Lower lobe of right lung (tissue), 2 donors: ENCODE results near the gene MPRIP. TPM values are rescaled to one million over a fixed set of nuclear protein-coding genes. Genes with fewer than 3 reads are reported as not detected.

Experiments used
- ATAC-seq, 2 donors: fragments of 200-7000 bp; cut with Tn5 transposase; one replicate each; pipeline ENCODE4 v1.9.1; 2020 to 2022; ENCODE audit warnings: mild to moderate bottlenecking in 2 of 2, moderate library complexity in 2 of 2
- DNase-seq: peaks from one replicate; pipeline ENCODE4 v3.0.0-alpha.2; 2020
- H3K27ac ChIP-seq: fragments of 200-600 bp; one replicate; pipeline ENCODE4 v1.8.0; 2022
- H3K27me3 ChIP-seq: fragments of 200-600 bp; one replicate; pipeline ENCODE4 v1.8.0; 2022; ENCODE audit warnings: low read depth
- H3K36me3 ChIP-seq: fragments of 200-600 bp; one replicate; pipeline ENCODE4 v1.8.0; 2022; ENCODE audit warnings: mild to moderate bottlenecking
- H3K4me1 ChIP-seq: fragments of 200-600 bp; one replicate; pipeline ENCODE4 v1.8.0; 2022
- H3K4me3 ChIP-seq: fragments of 200-600 bp; one replicate; pipeline ENCODE4 v1.8.0; 2022; ENCODE audit warnings: mild to moderate bottlenecking
- H3K9me3 ChIP-seq: fragments of 200-600 bp; one replicate; pipeline ENCODE4 v1.8.0; 2022
- CTCF ChIP-seq: fragments of 200-600 bp; IDR thresholded peaks from one replicate; pipeline ENCODE4 v1.8.0; 2022; ENCODE audit warnings: antibody characterized with exemption, mild to moderate bottlenecking
- intact Hi-C: fragments of 100-400 bp; cut with DNase I; formaldehyde crosslinking; loops from one replicate; pipeline ENCODE4 v1.11.0; 2022
- total RNA-seq: library from RNA; stranded (reverse); fragmentation: NEBNext Ultra II Directional; extraction: Animal tissue kit (Norgen Biotek cat#: 25700); gene quantifications from one replicate; pipeline ENCODE4 v1.2.1, GENCODE V29; 2021
- donor health status: DM: no; HTN: yes; CAD: no; lungs with severe emphysema.

The MPRIP gene
- total RNA-seq, 1 donor from 2014 or later, result 232 TPM

- no peak overlapping the region for H3K27ac ChIP-seq
- intact Hi-C loops, result no loop called here
- H3K27me3 ChIP-seq, result no peaks in the 10 kb centered on the region
- peak; percentile 3 for DNase-seq
- H3K4me1 ChIP-seq, result peaks cover 92% of the 10 kb centered on the region
- no peaks in the 10 kb centered on the region for H3K9me3 ChIP-seq
- ATAC-seq, result no peak
- H3K36me3 ChIP-seq, result peaks cover 39% of the 10 kb centered on the region
- H3K4me3 ChIP-seq, result no peak overlapping the region
- no peak for TF ChIP-seq CTCF
These were observed 34.8 kb downstream of the MPRIP start for GRCh38 chr17:17077101-17077500.

DNA sequence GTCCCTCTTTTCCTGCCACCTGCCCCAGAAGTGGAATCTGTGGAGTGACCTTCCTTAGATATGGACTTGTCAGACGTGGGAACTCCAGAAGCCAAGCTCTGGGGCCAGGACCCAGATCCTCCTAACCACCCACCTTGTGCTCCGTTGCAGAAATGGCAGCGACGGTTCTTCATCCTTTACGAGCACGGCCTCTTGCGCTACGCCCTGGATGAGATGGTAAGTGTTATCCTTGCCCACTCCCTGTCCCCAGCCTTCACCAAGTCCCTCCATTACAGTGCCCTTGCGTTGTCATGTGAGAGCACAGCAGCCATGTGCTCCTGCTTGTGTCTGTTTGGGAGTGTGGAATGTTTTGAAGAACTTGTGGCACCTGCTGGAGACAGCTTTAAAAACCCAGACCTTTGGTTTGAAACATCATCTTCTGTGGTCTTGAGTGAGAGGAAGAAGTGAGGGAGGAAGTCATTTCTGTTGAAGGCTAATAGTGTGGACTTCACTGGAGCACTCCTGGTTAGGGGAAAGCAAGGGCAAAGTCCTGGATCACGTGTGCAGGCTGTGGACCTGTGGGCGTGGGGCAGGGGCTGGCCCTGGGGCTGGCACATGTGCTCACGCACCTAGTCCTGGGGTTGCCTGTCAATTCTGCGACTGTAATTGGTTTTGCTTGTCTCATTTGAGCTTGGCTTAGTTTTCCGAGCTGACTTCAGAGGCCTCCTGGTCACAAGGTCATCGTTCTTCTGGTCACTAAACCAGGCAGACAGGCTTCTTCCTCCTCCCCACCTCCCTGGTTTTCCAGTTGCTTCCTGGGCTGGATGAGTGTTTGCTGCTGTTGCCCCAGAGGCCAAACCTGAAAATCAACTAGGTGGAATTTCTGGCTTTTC is 35.8 kb downstream of the MPRIP start:
- Histone ChIP-seq H3K4me3 (no peak overlapping the region), H3K36me3 (peaks cover 38% of the 10 kb centered on the region), H3K27ac (peak overlapping the region; percentile 20), H3K27me3 (no peaks in the 10 kb centered on the region), H3K9me3 (no peaks in the 10 kb centered on the region), H3K4me1 (peaks cover 86% of the 10 kb centered on the region)
- no peak for TF ChIP-seq CTCF
- DNase-seq (peak; percentile 38), ATAC-seq (peak; percentile 24 to 51)
- intact Hi-C loops, result no loop called here

DNA sequence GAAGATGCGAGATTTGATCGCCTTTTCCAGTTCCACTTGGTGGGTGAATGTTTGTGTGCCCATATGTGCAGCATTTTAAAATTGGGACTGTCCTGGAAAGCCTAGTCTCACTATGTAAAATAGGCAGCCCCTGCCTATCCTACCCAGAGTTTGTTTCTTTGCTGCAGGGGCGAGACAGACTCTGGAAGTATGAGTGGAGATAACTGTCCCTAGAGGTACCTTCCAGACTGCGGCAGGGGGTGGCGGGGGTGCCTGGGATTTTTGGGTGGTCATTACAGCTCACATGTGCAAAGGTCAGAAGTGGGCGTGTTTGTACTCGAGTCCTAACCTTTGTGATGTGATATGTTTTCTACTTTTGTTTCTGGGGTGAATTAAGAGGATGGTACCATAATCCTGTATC is 36.6 kb downstream of the MPRIP start:
- peaks cover 39% of the 10 kb centered on the region for H3K36me3 ChIP-seq
- ATAC-seq, result no peak
- H3K4me1 ChIP-seq, result peaks cover 78% of the 10 kb centered on the region
- peak overlapping the region; percentile 20 for H3K27ac ChIP-seq
- no peak overlapping the region for H3K4me3 ChIP-seq
- H3K9me3 ChIP-seq, result no peaks in the 10 kb centered on the region
- no peak for DNase-seq
- intact Hi-C loops, result no loop called here
- H3K27me3 ChIP-seq, result no peaks in the 10 kb centered on the region
- TF ChIP-seq CTCF, result no peak

- TF ChIP-seq CTCF, result no peak
- Histone ChIP-seq H3K36me3 (peaks cover 44% of the 10 kb centered on the region), H3K27ac (peak overlapping the region; percentile 14), H3K27me3 (no peaks in the 10 kb centered on the region), H3K4me1 (peaks cover 73% of the 10 kb centered on the region), H3K9me3 (no peaks in the 10 kb centered on the region), H3K4me3 (no peak overlapping the region)
- ATAC-seq (peak in 1 of 2 donors; percentile 14), DNase-seq (no peak)
- intact Hi-C loops, result no loop called here
These were observed 37.1 kb downstream of the MPRIP start for GRCh38 chr17:17079336-17079735.

DNA sequence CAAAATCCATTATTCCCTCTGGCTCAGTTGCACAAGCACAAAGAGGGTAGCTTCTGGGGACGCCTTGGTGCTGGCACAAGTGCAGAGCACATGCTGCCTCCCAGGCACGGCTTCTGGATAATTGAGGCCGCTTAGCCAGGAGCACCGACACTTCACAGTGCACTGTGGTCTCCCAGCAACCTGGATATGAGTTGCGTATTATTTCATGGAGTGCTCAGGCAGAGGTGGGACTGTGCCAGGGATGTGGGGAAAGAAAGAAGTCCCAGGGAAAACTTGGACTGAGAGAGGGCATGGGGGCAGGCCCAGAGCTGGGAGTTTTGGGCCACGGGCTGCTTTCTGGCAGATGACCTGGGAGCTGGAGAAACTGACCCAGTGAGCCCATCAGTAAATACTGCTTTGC is 37.5 kb downstream of the MPRIP start:
- no peak for TF ChIP-seq CTCF
- Histone ChIP-seq H3K27me3 (no peaks in the 10 kb centered on the region), H3K4me1 (peaks cover 69% of the 10 kb centered on the region), H3K36me3 (peaks cover 48% of the 10 kb centered on the region), H3K9me3 (no peaks in the 10 kb centered on the region), H3K27ac (peak overlapping the region; percentile 14), H3K4me3 (no peak overlapping the region)
- DNase-seq (peak; percentile 79), ATAC-seq (peak; percentile 86 to 88)
- intact Hi-C loops, result no loop called here
